ENCODE data around the gene GID8. TPM values are rescaled to one million over a fixed set of nuclear protein-coding genes. Genes with fewer than 3 reads are reported as not detected.

GID8 gene
- total RNA-seq, 1 donor from 2014 or later, result 69.2 TPM

- Histone ChIP-seq H3K27me3 (ENCODE audit: control insufficient read depth, insufficient read depth, low read length) (no peaks in the 10 kb centered on the region), H3K36me3 (ENCODE audit: control insufficient read depth, insufficient read depth, low read length) (peaks cover 28% of the 10 kb centered on the region), H3K4me3 (ENCODE audit: low read depth, low read length) (no peak overlapping the region)
- DNase-seq (ENCODE audit: low read depth), result no peak
- FAIRE-seq, result no peak
- TF ChIP-seq CTCF (IDR thresholded peaks at IDR 0.05; ENCODE audit: insufficient read depth, low read length, severe bottlenecking), result no peak
Observed at GRCh38 chr20:62947532-62948300, 9.8 kb downstream of the GID8 start.

- H3K27me3 ChIP-seq (ENCODE audit: control insufficient read depth, insufficient read depth, low read length), result no peaks in the 10 kb centered on the region
- FAIRE-seq (no peak), DNase-seq (ENCODE audit: low read depth) (no peak)
- TF ChIP-seq CTCF (IDR thresholded peaks at IDR 0.05; ENCODE audit: insufficient read depth, low read length, severe bottlenecking), result no peak
- no peak overlapping the region for H3K4me3 ChIP-seq (ENCODE audit: low read depth, low read length)
- peaks cover 18% of the 10 kb centered on the region for H3K36me3 ChIP-seq (ENCODE audit: control insufficient read depth, insufficient read depth, low read length)
Observed at GRCh38 chr20:62949153-62949821, 11.3 kb downstream of the GID8 start.

- no peaks in the 10 kb centered on the region for H3K27me3 ChIP-seq (ENCODE audit: control insufficient read depth, insufficient read depth, low read length)
- FAIRE-seq (no peak), DNase-seq (ENCODE audit: low read depth) (no peak)
- no peak for TF ChIP-seq CTCF (IDR thresholded peaks at IDR 0.05; ENCODE audit: insufficient read depth, low read length, severe bottlenecking)
- H3K36me3 ChIP-seq (ENCODE audit: control insufficient read depth, insufficient read depth, low read length), result peaks cover 14% of the 10 kb centered on the region
- H3K4me3 ChIP-seq (ENCODE audit: low read depth, low read length), result no peak overlapping the region
Observed at GRCh38 chr20:62949962-62950361, 12.0 kb downstream of the GID8 start.

GRCh38 chr20:62950741-62951140, 12.8 kb downstream of the GID8 start:
- H3K4me3 ChIP-seq (ENCODE audit: low read depth, low read length), result no peak overlapping the region
- FAIRE-seq, result no peak
- DNase-seq (ENCODE audit: low read depth), result no peak
- no peaks in the 10 kb centered on the region for H3K27me3 ChIP-seq (ENCODE audit: control insufficient read depth, insufficient read depth, low read length)
- H3K36me3 ChIP-seq (ENCODE audit: control insufficient read depth, insufficient read depth, low read length), result peaks cover 9% of the 10 kb centered on the region
- TF ChIP-seq CTCF (IDR thresholded peaks at IDR 0.05; ENCODE audit: insufficient read depth, low read length, severe bottlenecking), result no peak

GRCh38 chr20:62951143-62951895, 13.4 kb downstream of the GID8 start:
- Histone ChIP-seq H3K36me3 (ENCODE audit: control insufficient read depth, insufficient read depth, low read length) (peaks cover 4% of the 10 kb centered on the region), H3K27me3 (ENCODE audit: control insufficient read depth, insufficient read depth, low read length) (no peaks in the 10 kb centered on the region), H3K4me3 (ENCODE audit: low read depth, low read length) (no peak overlapping the region)
- TF ChIP-seq CTCF (IDR thresholded peaks at IDR 0.05; ENCODE audit: insufficient read depth, low read length, severe bottlenecking), result no peak
- DNase-seq (ENCODE audit: low read depth) (no peak), FAIRE-seq (no peak)

Measured in bronchial epithelial cell (primary cell).